ENCODE data around the gene STX18.

DNA sequence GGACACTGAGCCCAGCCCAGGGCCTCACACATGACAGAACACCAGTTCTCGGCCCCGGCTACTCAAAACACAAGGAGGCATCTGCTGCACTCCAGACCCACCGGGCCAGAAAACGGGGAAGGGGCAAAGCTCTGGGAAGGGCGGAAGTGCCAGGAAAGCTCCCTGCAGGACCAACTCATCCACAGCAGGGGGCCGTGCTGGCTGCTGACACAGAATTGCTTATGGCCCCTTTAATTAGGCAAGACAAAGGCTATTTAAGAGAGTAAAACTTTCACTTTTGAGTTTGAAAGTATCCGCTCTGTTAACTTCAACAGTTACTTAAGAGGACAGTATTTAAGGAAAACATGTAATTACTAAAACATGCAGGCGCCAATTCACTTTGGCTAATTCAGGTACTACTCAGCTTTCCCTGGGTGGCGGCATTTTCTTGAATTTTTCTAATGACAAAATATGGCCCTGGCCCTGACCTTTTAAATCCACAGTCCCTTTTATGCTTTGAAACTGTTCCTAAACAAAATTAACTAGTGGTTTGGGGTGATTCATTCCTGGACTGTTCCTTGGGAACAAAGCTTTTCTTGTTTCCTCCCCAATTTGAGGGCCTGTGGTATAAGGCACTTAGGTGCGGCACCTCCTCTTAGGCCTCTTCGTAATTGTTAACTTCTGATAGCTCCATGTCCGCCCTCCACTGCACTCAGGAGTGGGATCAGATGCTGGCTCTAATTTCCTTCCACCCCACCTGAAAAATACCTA lies 114.6 kb downstream of the STX18 start:
- TF ChIP-seq, protein P1, sequence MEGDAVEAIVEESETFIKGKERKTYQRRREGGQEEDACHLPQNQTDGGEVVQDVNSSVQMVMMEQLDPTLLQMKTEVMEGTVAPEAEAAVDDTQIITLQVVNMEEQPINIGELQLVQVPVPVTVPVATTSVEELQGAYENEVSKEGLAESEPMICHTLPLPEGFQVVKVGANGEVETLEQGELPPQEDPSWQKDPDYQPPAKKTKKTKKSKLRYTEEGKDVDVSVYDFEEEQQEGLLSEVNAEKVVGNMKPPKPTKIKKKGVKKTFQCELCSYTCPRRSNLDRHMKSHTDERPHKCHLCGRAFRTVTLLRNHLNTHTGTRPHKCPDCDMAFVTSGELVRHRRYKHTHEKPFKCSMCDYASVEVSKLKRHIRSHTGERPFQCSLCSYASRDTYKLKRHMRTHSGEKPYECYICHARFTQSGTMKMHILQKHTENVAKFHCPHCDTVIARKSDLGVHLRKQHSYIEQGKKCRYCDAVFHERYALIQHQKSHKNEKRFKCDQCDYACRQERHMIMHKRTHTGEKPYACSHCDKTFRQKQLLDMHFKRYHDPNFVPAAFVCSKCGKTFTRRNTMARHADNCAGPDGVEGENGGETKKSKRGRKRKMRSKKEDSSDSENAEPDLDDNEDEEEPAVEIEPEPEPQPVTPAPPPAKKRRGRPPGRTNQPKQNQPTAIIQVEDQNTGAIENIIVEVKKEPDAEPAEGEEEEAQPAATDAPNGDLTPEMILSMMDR (IDR thresholded peaks at IDR 0.05): no peak
- TF ChIP-seq POLR2A (IDR thresholded peaks at IDR 0.05): no peak
- TF ChIP-seq POLR2AphosphoS5 (IDR thresholded peaks at IDR 0.05; ENCODE audit: insufficient read depth in 1 of 2, low read depth in 1 of 2): no peak
